GM10266 (cell line): ENCODE data around the gene RNLS.

ENCODE experiments used
- DNase-seq: peaks from one replicate; pipeline ENCODE4 v3.0.0; 2012; ENCODE audit errors: extremely low spot score
- CTCF ChIP-seq: IDR thresholded peaks from 2 replicates; pipeline ENCODE4 v1.5.1; 2012; ENCODE audit warnings: mild to moderate bottlenecking, low read depth; ENCODE audit not compliant: control insufficient read depth, insufficient read depth; ENCODE audit errors: missing control alignments

The RNLS gene

DNA sequence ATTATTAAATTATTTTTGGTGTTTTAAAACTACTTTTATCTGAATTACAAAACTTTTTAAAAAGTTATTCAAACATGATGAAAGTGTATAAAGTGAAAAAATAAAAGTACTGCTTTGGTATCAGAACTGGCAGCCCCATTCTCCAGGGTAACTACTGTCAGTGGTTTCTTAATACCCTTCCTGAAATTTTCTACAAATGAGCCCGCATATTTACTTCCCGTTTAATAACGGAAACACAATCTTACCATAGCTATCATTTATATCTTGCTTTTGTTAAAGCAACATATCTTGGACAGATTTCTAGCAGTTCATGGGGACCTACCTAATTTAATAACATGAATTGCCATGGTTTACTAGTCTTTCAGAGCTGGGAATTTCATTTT lies 249.9 kb downstream of the RNLS start:
- no peak for TF ChIP-seq CTCF
- no peak for DNase-seq

- DNase-seq = no peak
- TF ChIP-seq CTCF = no peak
Measured at GRCh38 chr10:88332503-88333247, 250.4 kb downstream of the RNLS start.

GRCh38 chr10:88330174-88330573 lies 252.9 kb downstream of the RNLS start:
- TF ChIP-seq CTCF = no peak
- no peak for DNase-seq

- no peak for DNase-seq
- no peak for TF ChIP-seq CTCF
Measured at GRCh38 chr10:88322324-88323063, 260.6 kb downstream of the RNLS start.

GRCh38 chr10:88319960-88320517 lies 263.1 kb downstream of the RNLS start:
- DNase-seq = no peak
- TF ChIP-seq CTCF = no peak

GRCh38 chr10:88318803-88319202 lies 264.3 kb downstream of the RNLS start:
- TF ChIP-seq CTCF = no peak
- no peak for DNase-seq

DNA sequence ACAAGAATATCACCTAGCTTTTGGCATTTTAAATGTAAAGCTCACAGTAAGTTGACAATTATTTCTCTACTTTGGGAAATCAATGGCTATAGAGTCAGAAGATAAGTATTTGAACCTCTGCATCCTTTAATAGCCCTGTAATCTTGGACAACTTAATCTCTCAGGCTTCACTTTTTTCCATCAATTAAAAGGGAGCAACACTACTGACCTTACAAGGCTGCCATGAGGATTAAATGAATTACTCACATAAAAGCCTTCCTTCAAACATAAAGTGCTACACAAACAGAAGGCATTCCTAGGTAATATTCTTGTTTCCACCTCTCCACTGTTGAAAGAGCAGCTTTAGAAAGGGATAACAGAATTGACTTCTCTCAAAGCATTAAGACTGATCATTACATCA lies 266.0 kb downstream of the RNLS start:
- no peak for TF ChIP-seq CTCF
- DNase-seq = no peak
